Measurements from ENCODE around the gene ME3.

Gene ME3

GRCh38 chr11:86698639-86699038 is 26.2 kb upstream of the ME3 start:
- no peak overlapping the region for H4K8ac ChIP-seq (ENCODE audit: low read depth, low read length)
- no peak overlapping the region for H3K4me2 ChIP-seq (ENCODE audit: low read length)
- no peak overlapping the region for H3K4ac ChIP-seq (ENCODE audit: low read depth, low read length)
- no CpG with 5 or more reads among the region's 1 CpG for WGBS (ENCODE audit: extremely low coverage, insufficient coverage, low lambda C conversion rate)
- H3K79me1 ChIP-seq (ENCODE audit: low read length), result no peaks in the 10 kb centered on the region
- H2BK5ac ChIP-seq (ENCODE audit: low read length), result no peak overlapping the region
- no peak overlapping the region for H2AK5ac ChIP-seq (ENCODE audit: low read length)
- no peak overlapping the region for H4K5ac ChIP-seq (ENCODE audit: low read length)
- no peak overlapping the region for H3K9ac ChIP-seq (ENCODE audit: low read length)
- H3K18ac ChIP-seq (ENCODE audit: low read length), result no peak overlapping the region
- H2BK15ac ChIP-seq (replicated peaks; ENCODE audit: low read depth), result no peak overlapping the region
- H3K4me1 ChIP-seq (ENCODE audit: control insufficient read depth, low read depth, low read length), result no peaks in the 10 kb centered on the region
- no peaks in the 10 kb centered on the region for H3K79me2 ChIP-seq (ENCODE audit: control insufficient read depth, insufficient read depth, low read length)
- H3K56ac ChIP-seq (ENCODE audit: low read length), result no peak overlapping the region
- no peaks in the 10 kb centered on the region for H3K36me3 ChIP-seq (ENCODE audit: control insufficient read depth, insufficient read depth, low read length)
- H3K27ac ChIP-seq (ENCODE audit: low read depth, low read length), result no peak overlapping the region
- no peaks in the 10 kb centered on the region for H3K27me3 ChIP-seq (ENCODE audit: insufficient read depth, low read length, poor library complexity)
- H3K23ac ChIP-seq (ENCODE audit: low read length), result no peak overlapping the region
- peak; percentile 44 for DNase-seq
- H2BK120ac ChIP-seq (ENCODE audit: low read depth, low read length), result no peak overlapping the region
- H3K4me3 ChIP-seq (ENCODE audit: low read length), result no peak overlapping the region

GRCh38 chr11:86696451-86696850 is 24.0 kb upstream of the ME3 start:
- Histone ChIP-seq H3K27ac (ENCODE audit: low read depth, low read length) (no peak overlapping the region), H2BK5ac (ENCODE audit: low read length) (no peak overlapping the region), H2AK5ac (ENCODE audit: low read length) (no peak overlapping the region), H3K79me2 (ENCODE audit: control insufficient read depth, insufficient read depth, low read length) (no peaks in the 10 kb centered on the region), H3K9ac (ENCODE audit: low read length) (no peak overlapping the region), H3K36me3 (ENCODE audit: control insufficient read depth, insufficient read depth, low read length) (no peaks in the 10 kb centered on the region), H3K4me2 (ENCODE audit: low read length) (no peak overlapping the region), H3K27me3 (ENCODE audit: insufficient read depth, low read length, poor library complexity) (no peaks in the 10 kb centered on the region), H4K5ac (ENCODE audit: low read length) (no peak overlapping the region), H2BK120ac (ENCODE audit: low read depth, low read length) (no peak overlapping the region), H3K18ac (ENCODE audit: low read length) (no peak overlapping the region), H2BK15ac (replicated peaks; ENCODE audit: low read depth) (no peak overlapping the region), H3K4me1 (ENCODE audit: control insufficient read depth, low read depth, low read length) (no peaks in the 10 kb centered on the region), H3K56ac (ENCODE audit: low read length) (no peak overlapping the region), H3K79me1 (ENCODE audit: low read length) (no peaks in the 10 kb centered on the region), H3K23ac (ENCODE audit: low read length) (no peak overlapping the region), H4K8ac (ENCODE audit: low read depth, low read length) (no peak overlapping the region), H3K4ac (ENCODE audit: low read depth, low read length) (no peak overlapping the region), H3K4me3 (ENCODE audit: low read length) (no peak overlapping the region)
- DNase-seq, result no peak
- no CpG with 5 or more reads among the region's 1 CpG for WGBS (ENCODE audit: extremely low coverage, insufficient coverage, low lambda C conversion rate)

- no peak for DNase-seq
- Histone ChIP-seq H3K4me1 (ENCODE audit: control insufficient read depth, low read depth, low read length) (no peaks in the 10 kb centered on the region), H3K27me3 (ENCODE audit: insufficient read depth, low read length, poor library complexity) (no peaks in the 10 kb centered on the region)
Observed at GRCh38 chr11:86696004-86696403, 23.6 kb upstream of the ME3 start.

GRCh38 chr11:86695373-86695772 is 23.0 kb upstream of the ME3 start:
- H3K56ac ChIP-seq (ENCODE audit: low read length), result no peak overlapping the region
- no peaks in the 10 kb centered on the region for H3K27me3 ChIP-seq (ENCODE audit: insufficient read depth, low read length, poor library complexity)
- no peaks in the 10 kb centered on the region for H3K36me3 ChIP-seq (ENCODE audit: control insufficient read depth, insufficient read depth, low read length)
- no peak for DNase-seq
- H4K8ac ChIP-seq (ENCODE audit: low read depth, low read length), result no peak overlapping the region
- no peak overlapping the region for H3K4me2 ChIP-seq (ENCODE audit: low read length)
- no peak overlapping the region for H2BK5ac ChIP-seq (ENCODE audit: low read length)
- no peak overlapping the region for H3K4ac ChIP-seq (ENCODE audit: low read depth, low read length)
- no peak overlapping the region for H2BK15ac ChIP-seq (replicated peaks; ENCODE audit: low read depth)
- no peak overlapping the region for H2BK120ac ChIP-seq (ENCODE audit: low read depth, low read length)
- no peak overlapping the region for H3K23ac ChIP-seq (ENCODE audit: low read length)
- no peak overlapping the region for H4K5ac ChIP-seq (ENCODE audit: low read length)
- no peak overlapping the region for H2AK5ac ChIP-seq (ENCODE audit: low read length)
- no peak overlapping the region for H3K4me3 ChIP-seq (ENCODE audit: low read length)
- no peaks in the 10 kb centered on the region for H3K79me1 ChIP-seq (ENCODE audit: low read length)
- H3K27ac ChIP-seq (ENCODE audit: low read depth, low read length), result no peak overlapping the region
- H3K79me2 ChIP-seq (ENCODE audit: control insufficient read depth, insufficient read depth, low read length), result no peaks in the 10 kb centered on the region
- no peak overlapping the region for H3K18ac ChIP-seq (ENCODE audit: low read length)
- no peak overlapping the region for H3K9ac ChIP-seq (ENCODE audit: low read length)
- no peaks in the 10 kb centered on the region for H3K4me1 ChIP-seq (ENCODE audit: control insufficient read depth, low read depth, low read length)

More at GRCh38 chr11:86696004-86696403, 23.6 kb upstream of the ME3 start:
- no CpG with 5 or more reads among the region's 1 CpG for WGBS (ENCODE audit: extremely low coverage, insufficient coverage, low lambda C conversion rate)
- no peak overlapping the region for H3K4ac ChIP-seq (ENCODE audit: low read depth, low read length)
- no peak overlapping the region for H3K23ac ChIP-seq (ENCODE audit: low read length)
- no peak overlapping the region for H3K9ac ChIP-seq (ENCODE audit: low read length)
- no peak overlapping the region for H3K27ac ChIP-seq (ENCODE audit: low read depth, low read length)
- no peak overlapping the region for H4K5ac ChIP-seq (ENCODE audit: low read length)
- no peak overlapping the region for H2AK5ac ChIP-seq (ENCODE audit: low read length)
- H3K4me3 ChIP-seq (ENCODE audit: low read length), result no peak overlapping the region
- H3K79me2 ChIP-seq (ENCODE audit: control insufficient read depth, insufficient read depth, low read length), result no peaks in the 10 kb centered on the region
- no peak overlapping the region for H4K8ac ChIP-seq (ENCODE audit: low read depth, low read length)
- no peak overlapping the region for H3K18ac ChIP-seq (ENCODE audit: low read length)
- no peak overlapping the region for H2BK5ac ChIP-seq (ENCODE audit: low read length)
- no peaks in the 10 kb centered on the region for H3K79me1 ChIP-seq (ENCODE audit: low read length)
- no peak overlapping the region for H2BK120ac ChIP-seq (ENCODE audit: low read depth, low read length)
- H2BK15ac ChIP-seq (replicated peaks; ENCODE audit: low read depth), result no peak overlapping the region
- no peak overlapping the region for H3K4me2 ChIP-seq (ENCODE audit: low read length)
- no peak overlapping the region for H3K56ac ChIP-seq (ENCODE audit: low read length)
- H3K36me3 ChIP-seq (ENCODE audit: control insufficient read depth, insufficient read depth, low read length), result no peaks in the 10 kb centered on the region

- Histone ChIP-seq H2AK5ac (ENCODE audit: low read length) (no peak overlapping the region), H3K4me1 (ENCODE audit: control insufficient read depth, low read depth, low read length) (no peaks in the 10 kb centered on the region), H3K27me3 (ENCODE audit: insufficient read depth, low read length, poor library complexity) (no peaks in the 10 kb centered on the region), H3K36me3 (ENCODE audit: control insufficient read depth, insufficient read depth, low read length) (no peaks in the 10 kb centered on the region), H3K27ac (ENCODE audit: low read depth, low read length) (no peak overlapping the region), H3K23ac (ENCODE audit: low read length) (no peak overlapping the region), H3K79me2 (ENCODE audit: control insufficient read depth, insufficient read depth, low read length) (no peaks in the 10 kb centered on the region), H3K9ac (ENCODE audit: low read length) (no peak overlapping the region), H3K56ac (ENCODE audit: low read length) (no peak overlapping the region), H2BK5ac (ENCODE audit: low read length) (no peak overlapping the region), H4K5ac (ENCODE audit: low read length) (no peak overlapping the region), H3K79me1 (ENCODE audit: low read length) (no peaks in the 10 kb centered on the region), H2BK15ac (replicated peaks; ENCODE audit: low read depth) (no peak overlapping the region), H3K18ac (ENCODE audit: low read length) (no peak overlapping the region), H3K4me3 (ENCODE audit: low read length) (no peak overlapping the region), H3K4me2 (ENCODE audit: low read length) (no peak overlapping the region), H2BK120ac (ENCODE audit: low read depth, low read length) (no peak overlapping the region), H3K4ac (ENCODE audit: low read depth, low read length) (no peak overlapping the region), H4K8ac (ENCODE audit: low read depth, low read length) (no peak overlapping the region)
- DNase-seq, result no peak
- no CpG with 5 or more reads among the region's 1 CpG for WGBS (ENCODE audit: extremely low coverage, insufficient coverage, low lambda C conversion rate)
Observed at GRCh38 chr11:86693518-86693917, 21.1 kb upstream of the ME3 start.

- Histone ChIP-seq H2BK120ac (ENCODE audit: low read depth, low read length) (no peak overlapping the region), H2AK5ac (ENCODE audit: low read length) (no peak overlapping the region), H4K5ac (ENCODE audit: low read length) (no peak overlapping the region), H3K56ac (ENCODE audit: low read length) (no peak overlapping the region), H3K4me3 (ENCODE audit: low read length) (no peak overlapping the region), H3K23ac (ENCODE audit: low read length) (no peak overlapping the region), H4K8ac (ENCODE audit: low read depth, low read length) (no peak overlapping the region), H3K27me3 (ENCODE audit: insufficient read depth, low read length, poor library complexity) (no peaks in the 10 kb centered on the region), H2BK15ac (replicated peaks; ENCODE audit: low read depth) (no peak overlapping the region), H3K9ac (ENCODE audit: low read length) (no peak overlapping the region), H3K27ac (ENCODE audit: low read depth, low read length) (no peak overlapping the region), H3K36me3 (ENCODE audit: control insufficient read depth, insufficient read depth, low read length) (no peaks in the 10 kb centered on the region), H3K4ac (ENCODE audit: low read depth, low read length) (no peak overlapping the region), H3K79me1 (ENCODE audit: low read length) (no peaks in the 10 kb centered on the region), H3K18ac (ENCODE audit: low read length) (no peak overlapping the region), H2BK5ac (ENCODE audit: low read length) (no peak overlapping the region), H3K4me1 (ENCODE audit: control insufficient read depth, low read depth, low read length) (no peaks in the 10 kb centered on the region), H3K4me2 (ENCODE audit: low read length) (no peak overlapping the region), H3K79me2 (ENCODE audit: control insufficient read depth, insufficient read depth, low read length) (no peaks in the 10 kb centered on the region)
- DNase-seq, result no peak
- no CpG with 5 or more reads among the region's 1 CpG for WGBS (ENCODE audit: extremely low coverage, insufficient coverage, low lambda C conversion rate)
Observed at GRCh38 chr11:86692746-86693145, 20.3 kb upstream of the ME3 start.

Data from mesendoderm (in vitro differentiated cells).